ENCODE results near the gene LRP4.

The LRP4 gene

GRCh38 chr11:46918788-46919513 is 601 bp upstream of the LRP4 start:
- peaks cover 39% of the 10 kb centered on the region for H3K4me1 ChIP-seq (ENCODE audit: control insufficient read depth, insufficient read depth, low read length)
- H3K27ac ChIP-seq (ENCODE audit: low read depth, low read length) = no peak overlapping the region
- H3K9me3 ChIP-seq (ENCODE audit: control insufficient read depth, insufficient read depth, low read depth, low read length) = no peaks in the 10 kb centered on the region
- peak overlapping the region; percentile 7 for H3K9ac ChIP-seq (ENCODE audit: low read length)
- peaks cover 13% of the 10 kb centered on the region; the same call in 1 of the 2 replicates for H3K27me3 ChIP-seq (ENCODE audit: control insufficient read depth, insufficient read depth, low read length)
- H3K4me3 ChIP-seq (ENCODE audit: low read depth, low read length) = peak overlapping the region; percentile 83
- H3K36me3 ChIP-seq (ENCODE audit: control insufficient read depth, insufficient read depth, low read length) = no peaks in the 10 kb centered on the region

- Histone ChIP-seq H3K9me3 (ENCODE audit: control insufficient read depth, insufficient read depth, low read depth, low read length) (no peaks in the 10 kb centered on the region), H3K36me3 (ENCODE audit: control insufficient read depth, insufficient read depth, low read length) (no peaks in the 10 kb centered on the region), H3K9ac (ENCODE audit: low read length) (peak overlapping the region; percentile 78), H3K27me3 (ENCODE audit: control insufficient read depth, insufficient read depth, low read length) (peaks cover 13% of the 10 kb centered on the region; the same call in 1 of the 2 replicates), H3K4me3 (ENCODE audit: low read depth, low read length) (peak overlapping the region; percentile 83), H3K4me1 (ENCODE audit: control insufficient read depth, insufficient read depth, low read length) (peaks cover 50% of the 10 kb centered on the region), H3K27ac (ENCODE audit: low read depth, low read length) (no peak overlapping the region; the same call in 1 of the 2 replicates)
Observed at GRCh38 chr11:46917762-46918082, 628 bp downstream of the LRP4 start.

GRCh38 chr11:46917109-46917761 is 1.1 kb downstream of the LRP4 start:
- peak overlapping the region; percentile 78 for H3K9ac ChIP-seq (ENCODE audit: low read length)

GRCh38 chr11:46916286-46917108 is 1.9 kb downstream of the LRP4 start:
- Histone ChIP-seq H3K27me3 (ENCODE audit: control insufficient read depth, insufficient read depth, low read length) (peaks cover 13% of the 10 kb centered on the region; the same call in 1 of the 2 replicates), H3K4me1 (ENCODE audit: control insufficient read depth, insufficient read depth, low read length) (peaks cover 59% of the 10 kb centered on the region), H3K36me3 (ENCODE audit: control insufficient read depth, insufficient read depth, low read length) (no peaks in the 10 kb centered on the region), H3K4me3 (ENCODE audit: low read depth, low read length) (peak overlapping the region; percentile 83), H3K9ac (ENCODE audit: low read length) (peak overlapping the region; percentile 78), H3K27ac (ENCODE audit: low read depth, low read length) (no peak overlapping the region), H3K9me3 (ENCODE audit: control insufficient read depth, insufficient read depth, low read depth, low read length) (no peaks in the 10 kb centered on the region)

More at GRCh38 chr11:46917109-46917761, 1.1 kb downstream of the LRP4 start:
- Histone ChIP-seq H3K4me1 (ENCODE audit: control insufficient read depth, insufficient read depth, low read length) (peaks cover 52% of the 10 kb centered on the region), H3K36me3 (ENCODE audit: control insufficient read depth, insufficient read depth, low read length) (no peaks in the 10 kb centered on the region), H3K9me3 (ENCODE audit: control insufficient read depth, insufficient read depth, low read depth, low read length) (no peaks in the 10 kb centered on the region), H3K4me3 (ENCODE audit: low read depth, low read length) (peak overlapping the region; percentile 83), H3K27ac (ENCODE audit: low read depth, low read length) (no peak overlapping the region), H3K27me3 (ENCODE audit: control insufficient read depth, insufficient read depth, low read length) (peaks cover 13% of the 10 kb centered on the region; the same call in 1 of the 2 replicates)

GRCh38 chr11:46914910-46915309 is 3.4 kb downstream of the LRP4 start:
- Histone ChIP-seq H3K9me3 (ENCODE audit: control insufficient read depth, insufficient read depth, low read depth, low read length) (no peaks in the 10 kb centered on the region), H3K9ac (ENCODE audit: low read length) (no peak overlapping the region), H3K27ac (ENCODE audit: low read depth, low read length) (no peak overlapping the region), H3K4me3 (ENCODE audit: low read depth, low read length) (peak overlapping the region; percentile 5; the same call in 1 of the 2 replicates), H3K27me3 (ENCODE audit: control insufficient read depth, insufficient read depth, low read length) (peaks cover 13% of the 10 kb centered on the region; the same call in 1 of the 2 replicates), H3K4me1 (ENCODE audit: control insufficient read depth, insufficient read depth, low read length) (peaks cover 59% of the 10 kb centered on the region), H3K36me3 (ENCODE audit: control insufficient read depth, insufficient read depth, low read length) (no peaks in the 10 kb centered on the region)

- H3K4me1 ChIP-seq (ENCODE audit: control insufficient read depth, insufficient read depth, low read length) = peaks cover 59% of the 10 kb centered on the region
- H3K4me3 ChIP-seq (ENCODE audit: low read depth, low read length) = peak overlapping the region; percentile 54; the same call in 1 of the 2 replicates
- no peaks in the 10 kb centered on the region for H3K9me3 ChIP-seq (ENCODE audit: control insufficient read depth, insufficient read depth, low read depth, low read length)
- peaks cover 13% of the 10 kb centered on the region; the same call in 1 of the 2 replicates for H3K27me3 ChIP-seq (ENCODE audit: control insufficient read depth, insufficient read depth, low read length)
- H3K9ac ChIP-seq (ENCODE audit: low read length) = peak overlapping the region; percentile 58
- H3K36me3 ChIP-seq (ENCODE audit: control insufficient read depth, insufficient read depth, low read length) = no peaks in the 10 kb centered on the region
- H3K27ac ChIP-seq (ENCODE audit: low read depth, low read length) = no peak overlapping the region
Observed at GRCh38 chr11:46914363-46914762, 4.0 kb downstream of the LRP4 start.

- H3K9ac ChIP-seq (ENCODE audit: low read length) = peak overlapping the region; percentile 58
- peaks cover 13% of the 10 kb centered on the region; the same call in 1 of the 2 replicates for H3K27me3 ChIP-seq (ENCODE audit: control insufficient read depth, insufficient read depth, low read length)
- peak overlapping the region; percentile 54 for H3K4me3 ChIP-seq (ENCODE audit: low read depth, low read length)
- H3K4me1 ChIP-seq (ENCODE audit: control insufficient read depth, insufficient read depth, low read length) = peaks cover 57% of the 10 kb centered on the region
- H3K27ac ChIP-seq (ENCODE audit: low read depth, low read length) = peak overlapping the region; percentile 60; the same call in 1 of the 2 replicates
- H3K36me3 ChIP-seq (ENCODE audit: control insufficient read depth, insufficient read depth, low read length) = no peaks in the 10 kb centered on the region
- no peaks in the 10 kb centered on the region for H3K9me3 ChIP-seq (ENCODE audit: control insufficient read depth, insufficient read depth, low read depth, low read length)
Observed at GRCh38 chr11:46913484-46913883, 4.9 kb downstream of the LRP4 start.

- peak overlapping the region; percentile 54 for H3K4me3 ChIP-seq (ENCODE audit: low read depth, low read length)
- peak overlapping the region; percentile 58 for H3K9ac ChIP-seq (ENCODE audit: low read length)
- H3K27ac ChIP-seq (ENCODE audit: low read depth, low read length) = peak overlapping the region; percentile 60; the same call in 1 of the 2 replicates
- H3K9me3 ChIP-seq (ENCODE audit: control insufficient read depth, insufficient read depth, low read depth, low read length) = no peaks in the 10 kb centered on the region
- peaks cover 13% of the 10 kb centered on the region; the same call in 1 of the 2 replicates for H3K27me3 ChIP-seq (ENCODE audit: control insufficient read depth, insufficient read depth, low read length)
- no peaks in the 10 kb centered on the region for H3K36me3 ChIP-seq (ENCODE audit: control insufficient read depth, insufficient read depth, low read length)
- H3K4me1 ChIP-seq (ENCODE audit: control insufficient read depth, insufficient read depth, low read length) = peaks cover 62% of the 10 kb centered on the region
Observed at GRCh38 chr11:46912526-46913150, 5.7 kb downstream of the LRP4 start.

- Histone ChIP-seq H3K27me3 (ENCODE audit: control insufficient read depth, insufficient read depth, low read length) (no peaks in the 10 kb centered on the region), H3K36me3 (ENCODE audit: control insufficient read depth, insufficient read depth, low read length) (no peaks in the 10 kb centered on the region), H3K4me3 (ENCODE audit: low read depth, low read length) (no peak overlapping the region), H3K9ac (ENCODE audit: low read length) (no peak overlapping the region), H3K9me3 (ENCODE audit: control insufficient read depth, insufficient read depth, low read depth, low read length) (no peaks in the 10 kb centered on the region), H3K4me1 (ENCODE audit: control insufficient read depth, insufficient read depth, low read length) (peaks cover 57% of the 10 kb centered on the region), H3K27ac (ENCODE audit: low read depth, low read length) (peak overlapping the region; percentile 73; the same call in 1 of the 2 replicates)
Observed at GRCh38 chr11:46907606-46908005, 10.7 kb downstream of the LRP4 start.

GRCh38 chr11:46906609-46907041 is 11.7 kb downstream of the LRP4 start:
- H3K9me3 ChIP-seq (ENCODE audit: control insufficient read depth, insufficient read depth, low read depth, low read length) = no peaks in the 10 kb centered on the region
- 0 out of 2 replicates have a peak overlapping the region, but pooled peaks have one; percentile 4 for H3K4me3 ChIP-seq (ENCODE audit: low read depth, low read length)
- no peaks in the 10 kb centered on the region for H3K36me3 ChIP-seq (ENCODE audit: control insufficient read depth, insufficient read depth, low read length)
- peaks cover 50% of the 10 kb centered on the region for H3K4me1 ChIP-seq (ENCODE audit: control insufficient read depth, insufficient read depth, low read length)
- peak overlapping the region; percentile 34 for H3K9ac ChIP-seq (ENCODE audit: low read length)
- peak overlapping the region; percentile 73; the same call in 1 of the 2 replicates for H3K27ac ChIP-seq (ENCODE audit: low read depth, low read length)
- no peaks in the 10 kb centered on the region for H3K27me3 ChIP-seq (ENCODE audit: control insufficient read depth, insufficient read depth, low read length)

All from HUES6 (cell line).